ENCODE measurements around the gene FHIT.

- no peak for TF ChIP-seq CTCF (IDR thresholded peaks at IDR 0.05)
- no peak for TF ChIP-seq POLR2A (IDR thresholded peaks at IDR 0.05)
These were observed 858.8 kb downstream of the FHIT start for GRCh38 chr3:60392501-60392900.
